Measurements from ENCODE around the gene CCDC85B. TPM values are rescaled to one million over a fixed set of nuclear protein-coding genes. Genes with fewer than 3 reads are reported as not detected.

CCDC85B gene
- total and polyA plus RNA-seq, 10 donors, result 38.7 to 131 (median 51.3) TPM

DNA sequence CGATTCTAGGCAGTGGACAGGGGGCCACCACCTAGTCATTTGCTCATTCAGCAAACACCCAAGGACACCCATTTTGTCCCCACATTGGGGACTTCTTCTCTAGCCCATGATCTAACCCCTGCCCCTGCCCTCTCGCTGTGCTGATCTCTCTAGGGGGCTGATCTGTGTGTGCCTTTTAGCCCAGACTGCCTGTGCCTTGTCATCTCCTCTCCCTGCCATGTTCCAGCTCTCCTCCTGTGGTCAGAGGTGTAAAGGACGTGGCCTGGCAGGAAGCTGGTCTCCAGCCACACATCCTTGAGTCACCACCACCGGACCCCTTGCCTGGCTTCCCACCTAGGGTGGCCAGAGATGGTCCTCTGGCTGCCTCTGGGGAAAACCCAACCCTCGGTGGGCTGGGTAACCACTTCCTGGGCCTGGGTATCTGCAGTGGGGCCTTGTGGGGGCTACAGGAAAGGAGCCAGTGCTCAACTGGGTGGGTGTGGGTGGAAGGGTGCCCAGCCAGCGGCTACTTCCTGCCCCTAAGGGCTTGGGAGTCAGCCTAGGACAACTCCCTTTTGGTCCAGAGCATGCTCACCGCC, 9.5 kb upstream of the CCDC85B start:
- intact Hi-C loops (cut with DNase I; ENCODE audit: low total_unique reads), result no loop called here
- H3K4me3 ChIP-seq, result peak overlapping the region in 3 of 8 donors; percentile 34 to 58 (median 38)
- no peaks in the 10 kb centered on the region for H3K9me3 ChIP-seq
- H3K36me3 ChIP-seq, result peaks cover 0 to 48% (median 33%) of the 10 kb centered on the region in 6 donors
- no peaks in the 10 kb centered on the region for H3K27me3 ChIP-seq (replicated peaks in 1 of 7)
- WGBS, 5 donors, result 38 to 55% (median 46%) methylated on average over 5 to 7 of the region's 7 CpGs
- TF ChIP-seq POLR2AphosphoS5 (IDR thresholded peaks at IDR 0.05) (peak; percentile 22 to 34 (median 24)), POLR2A (IDR thresholded peaks at IDR 0.05) (no peak)
- DNase-seq, result peak; percentile 73
- peaks cover 5 to 62% (median 32%) of the 10 kb centered on the region in 6 donors for H3K4me1 ChIP-seq
- H3K27ac ChIP-seq, result peak overlapping the region in 6 of 8 donors; percentile 8 to 79 (median 52)

DNA sequence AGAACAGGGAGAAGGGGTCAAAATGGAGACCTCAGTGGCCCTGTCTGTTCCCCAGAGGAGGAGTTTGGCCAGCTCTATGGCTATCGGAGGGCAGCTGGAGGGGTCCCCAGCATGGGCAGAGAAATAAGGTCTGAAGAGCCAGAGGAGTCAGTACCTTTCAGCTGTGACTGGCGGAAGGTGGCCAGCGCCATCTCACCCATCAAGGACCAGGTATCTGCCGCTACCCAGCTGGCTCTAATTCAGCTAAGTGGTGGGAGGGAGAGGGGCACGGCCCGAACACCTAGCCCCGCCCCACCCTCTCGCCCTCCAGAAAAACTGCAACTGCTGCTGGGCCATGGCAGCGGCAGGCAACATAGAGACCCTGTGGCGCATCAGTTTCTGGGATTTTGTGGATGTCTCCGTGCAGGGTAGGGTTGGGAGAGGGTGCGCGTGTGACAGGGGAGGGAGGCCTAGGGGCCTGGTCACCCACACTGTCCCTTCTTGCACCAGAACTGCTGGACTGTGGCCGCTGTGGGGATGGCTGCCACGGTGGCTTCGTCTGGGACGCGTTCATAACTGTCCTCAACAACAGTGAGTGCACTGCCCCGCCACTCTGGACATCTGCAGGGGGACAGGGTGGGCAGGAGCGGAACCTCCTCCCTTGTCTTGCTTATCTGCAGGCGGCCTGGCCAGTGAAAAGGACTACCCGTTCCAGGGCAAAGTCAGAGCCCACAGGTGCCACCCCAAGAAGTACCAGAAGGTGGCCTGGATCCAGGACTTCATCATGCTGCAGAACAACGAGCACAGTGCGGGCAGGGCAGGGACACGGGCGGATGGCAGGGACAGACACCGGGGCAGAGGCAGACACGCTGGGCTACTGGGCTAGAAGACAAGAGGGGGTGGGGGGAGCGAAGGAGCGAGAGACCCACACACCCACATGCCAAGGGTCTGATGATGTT, 8.1 kb upstream of the CCDC85B start:
- peak; percentile 72 for DNase-seq

GRCh38 chr11:65883058-65883761, 7.3 kb upstream of the CCDC85B start:
- Histone ChIP-seq H3K9me3 (no peaks in the 10 kb centered on the region), H3K4me3 (no peak overlapping the region), H3K4me1 (peaks cover 15 to 84% (median 48%) of the 10 kb centered on the region in 6 donors), H3K36me3 (peaks cover 0 to 63% (median 38%) of the 10 kb centered on the region in 6 donors), H3K27ac (no peak overlapping the region), H3K27me3 (replicated peaks in 1 of 7) (no peaks in the 10 kb centered on the region)
- WGBS, 5 donors, result 88 to 92% (median 91%) methylated on average over 10 to 13 of the region's 13 CpGs
- intact Hi-C loops (cut with DNase I; ENCODE audit: low total_unique reads), result no loop called here
- DNase-seq, result peak; percentile 71
- TF ChIP-seq POLR2A (IDR thresholded peaks at IDR 0.05) (no peak), POLR2AphosphoS5 (IDR thresholded peaks at IDR 0.05) (no peak)
- TF ChIP-seq, protein P1, sequence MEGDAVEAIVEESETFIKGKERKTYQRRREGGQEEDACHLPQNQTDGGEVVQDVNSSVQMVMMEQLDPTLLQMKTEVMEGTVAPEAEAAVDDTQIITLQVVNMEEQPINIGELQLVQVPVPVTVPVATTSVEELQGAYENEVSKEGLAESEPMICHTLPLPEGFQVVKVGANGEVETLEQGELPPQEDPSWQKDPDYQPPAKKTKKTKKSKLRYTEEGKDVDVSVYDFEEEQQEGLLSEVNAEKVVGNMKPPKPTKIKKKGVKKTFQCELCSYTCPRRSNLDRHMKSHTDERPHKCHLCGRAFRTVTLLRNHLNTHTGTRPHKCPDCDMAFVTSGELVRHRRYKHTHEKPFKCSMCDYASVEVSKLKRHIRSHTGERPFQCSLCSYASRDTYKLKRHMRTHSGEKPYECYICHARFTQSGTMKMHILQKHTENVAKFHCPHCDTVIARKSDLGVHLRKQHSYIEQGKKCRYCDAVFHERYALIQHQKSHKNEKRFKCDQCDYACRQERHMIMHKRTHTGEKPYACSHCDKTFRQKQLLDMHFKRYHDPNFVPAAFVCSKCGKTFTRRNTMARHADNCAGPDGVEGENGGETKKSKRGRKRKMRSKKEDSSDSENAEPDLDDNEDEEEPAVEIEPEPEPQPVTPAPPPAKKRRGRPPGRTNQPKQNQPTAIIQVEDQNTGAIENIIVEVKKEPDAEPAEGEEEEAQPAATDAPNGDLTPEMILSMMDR (IDR thresholded peaks at IDR 0.05 in 8 of 11, conservative IDR thresholded peaks at IDR 0.05 in 3 of 11), result no peak

More for the DNA sequence above, 8.1 kb upstream of the CCDC85B start:
- 90 to 96% (median 93%) methylated on average over 26 to 30 of the region's 30 CpGs for WGBS, 5 donors
- H3K27ac ChIP-seq, result no peak overlapping the region
- H3K36me3 ChIP-seq, result peaks cover 0 to 63% (median 38%) of the 10 kb centered on the region in 6 donors
- no peak overlapping the region for H3K4me3 ChIP-seq
- TF ChIP-seq POLR2A (IDR thresholded peaks at IDR 0.05) (no peak), POLR2AphosphoS5 (IDR thresholded peaks at IDR 0.05) (peak in 1 of 3 donors; percentile 31)
- no peaks in the 10 kb centered on the region for H3K9me3 ChIP-seq
- H3K4me1 ChIP-seq, result peaks cover 10 to 76% (median 42%) of the 10 kb centered on the region in 6 donors
- intact Hi-C loops (cut with DNase I; ENCODE audit: low total_unique reads), result no loop called here
- H3K27me3 ChIP-seq (replicated peaks in 1 of 7), result no peaks in the 10 kb centered on the region

DNA sequence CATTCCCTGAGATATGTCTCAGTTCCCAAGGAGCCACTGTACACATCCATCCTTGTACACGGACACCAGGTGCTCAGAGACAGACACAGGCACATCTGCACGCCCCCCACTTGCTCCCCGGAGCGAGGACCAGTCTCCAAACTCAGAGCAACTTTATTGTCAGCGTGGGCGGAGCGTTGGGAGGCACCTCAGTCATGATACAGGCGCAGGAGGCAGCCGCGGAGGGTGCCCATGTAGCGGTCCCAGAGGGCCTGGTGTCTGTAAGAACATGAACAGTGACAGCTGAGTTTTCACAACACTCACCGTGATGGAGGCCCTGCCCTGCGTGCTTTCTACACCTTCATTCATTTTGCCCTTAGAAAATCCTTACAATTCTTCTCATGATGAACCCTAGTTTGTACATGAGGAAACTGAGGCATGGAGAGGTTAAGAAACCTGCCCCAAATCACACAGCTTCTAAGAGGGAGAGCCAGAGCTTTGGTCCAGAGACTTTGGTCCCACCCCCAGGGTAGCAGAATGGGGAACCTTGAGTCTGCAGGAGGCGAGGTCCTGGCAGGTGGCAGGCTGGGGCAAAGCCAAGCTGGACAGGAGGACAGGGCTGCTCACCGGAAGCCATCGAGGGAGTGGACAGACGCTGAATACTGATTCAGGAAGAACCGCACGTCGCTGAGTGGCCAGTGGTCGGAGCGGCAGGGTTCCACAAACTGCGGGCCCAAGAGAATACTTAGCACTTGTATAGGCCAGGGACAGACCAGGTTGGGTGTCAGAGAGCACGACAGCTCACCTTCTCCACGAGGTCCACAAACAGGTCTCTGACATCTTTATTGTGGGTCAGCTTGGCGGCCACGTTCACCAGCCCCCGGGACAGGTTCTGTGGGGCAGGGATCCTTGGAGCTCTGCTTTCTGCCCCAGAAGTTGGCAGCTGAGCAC, 6.4 kb upstream of the CCDC85B start:
- TF ChIP-seq, protein P1 (IDR thresholded peaks at IDR 0.05 in 8 of 11, conservative IDR thresholded peaks at IDR 0.05 in 3 of 11), result no peak
- no peak for TF ChIP-seq POLR2AphosphoS5 (IDR thresholded peaks at IDR 0.05)
- TF ChIP-seq POLR2A (IDR thresholded peaks at IDR 0.05), result no peak
- Histone ChIP-seq H3K27ac (peak overlapping the region in 5 of 8 donors; percentile 13 to 60 (median 41)), H3K27me3 (replicated peaks in 1 of 7) (no peaks in the 10 kb centered on the region), H3K9me3 (no peaks in the 10 kb centered on the region), H3K36me3 (peaks cover 0 to 63% (median 38%) of the 10 kb centered on the region in 6 donors), H3K4me1 (peaks cover 15 to 85% (median 52%) of the 10 kb centered on the region in 6 donors), H3K4me3 (no peak overlapping the region)
- WGBS, 5 donors, result 77 to 90% (median 84%) methylated on average over 20 to 28 of the region's 28 CpGs
- DNase-seq, result peak; percentile 79
- intact Hi-C loops (cut with DNase I; ENCODE audit: low total_unique reads), result no loop called here

Measured in spleen (tissue), 11 donors.